Amniotic epithelial cell (primary cell): ENCODE results near the gene KIF2C.
A peak's percentile ranks its signal among the peaks of the same experiment; 100 is the strongest.
"Not testable (repeated sequence)": the region's sequence is repeated elsewhere in the genome, so short reads cannot be mapped to it uniquely, and the experiment has no call there.

Experiments used
- DNase-seq: peaks from one replicate; pipeline ENCODE4 v3.0.0-alpha.2; 2010; ENCODE audit warnings: low read depth

KIF2C gene

GRCh38 chr1:44798481-44799365, 59.1 kb downstream of the KIF2C start:
- no peak for DNase-seq

- peak; percentile 96 for DNase-seq
Observed at GRCh38 chr1:44799770-44800584, 60.3 kb downstream of the KIF2C start, which contains the start of gene PLK3. TSS of gene PLK3 (plus strand) at chr1:44800377. CDS start at chr1:44800464, 87 bp downstream.

GRCh38 chr1:44801491-44802305, 62.1 kb downstream of the KIF2C start:
- DNase-seq = peak; percentile 50

- no peak for DNase-seq
Observed at GRCh38 chr1:44802306-44803061, 62.8 kb downstream of the KIF2C start.

GRCh38 chr1:44803062-44803311, 63.4 kb downstream of the KIF2C start:
- DNase-seq = no peak

- no peak for DNase-seq
Observed at GRCh38 chr1:44803312-44804095, 63.9 kb downstream of the KIF2C start.

GRCh38 chr1:44805311-44806024, 65.8 kb downstream of the KIF2C start:
- no peak for DNase-seq

GRCh38 chr1:44806025-44806703, 66.5 kb downstream of the KIF2C start:
- no peak for DNase-seq

GRCh38 chr1:44806704-44807363, 67.2 kb downstream of the KIF2C start, which contains the start of gene DYNLT4:
TSS of gene DYNLT4 (minus strand) at chr1:44807351. CDS start at chr1:44806668, 683 bp downstream.
- no peak for DNase-seq

- DNase-seq = peak; percentile 100
Observed at GRCh38 chr1:44807364-44808062, 67.9 kb downstream of the KIF2C start.

GRCh38 chr1:44808063-44808937, 68.7 kb downstream of the KIF2C start, which contains the start of gene BTBD19:
TSS of gene BTBD19 (plus strand) at chr1:44808523. CDS start at chr1:44808821, 298 bp downstream.
- DNase-seq = peak; percentile 91

- DNase-seq = peak; percentile 90
Observed at GRCh38 chr1:44808938-44809917, 69.6 kb downstream of the KIF2C start.

- peak; percentile 48 for DNase-seq
Observed at GRCh38 chr1:44810101-44810761, 70.6 kb downstream of the KIF2C start.

GRCh38 chr1:44810762-44811105, 71.1 kb downstream of the KIF2C start:
- not testable (repeated sequence) for DNase-seq

GRCh38 chr1:44811234-44811633, 71.6 kb downstream of the KIF2C start:
- no peak for DNase-seq
